Neutrophil (primary cell): Measurements from ENCODE around the gene APOLD1.
"Not testable (repeated sequence)": the region's sequence is repeated elsewhere in the genome, so short reads cannot be mapped to it uniquely, and the experiment has no call there.

ENCODE experiments used
- H3K27ac ChIP-seq: fragments of 200-600 bp; sonication (generic); 2 replicates; pipeline ENCODE4 v1.5.1; 2016; ENCODE audit warnings: mild to moderate bottlenecking, moderate library complexity
- H3K27me3 ChIP-seq: fragments of 200-600 bp; sonication (generic); 2 replicates; pipeline ENCODE4 v1.6.0; 2016; ENCODE audit warnings: mild to moderate bottlenecking
- H3K36me3 ChIP-seq: fragments of 200-600 bp; sonication (generic); 2 replicates; pipeline ENCODE4 v1.5.1; 2017
- H3K4me1 ChIP-seq, 2 experiments: fragments of 200-600 bp in 1 of 2; sonication (generic) in 1 of 2; 1 replicate in 1 of 2; 2 replicates in 1 of 2; pipeline versions ENCODE4 v1.5.1 to v1.6.1; 2013 to 2016; ENCODE audit warnings: low read depth in 1 of 2, low read length in 1 of 2, mild to moderate bottlenecking in 1 of 2, moderate library complexity in 1 of 2; ENCODE audit not compliant: control insufficient read depth in 1 of 2, insufficient read depth in 1 of 2
- H3K4me3 ChIP-seq, 2 experiments: fragments of 200-600 bp in 1 of 2; sonication (generic) in 1 of 2; 1 replicate in 1 of 2; 2 replicates in 1 of 2; pipeline ENCODE4 v1.5.1; 2013 to 2016; ENCODE audit warnings: low read depth in 1 of 2, low read length in 1 of 2, mild to moderate bottlenecking in 1 of 2, moderate library complexity in 1 of 2
- H3K9me3 ChIP-seq: fragments of 200-600 bp; sonication (generic); 2 replicates; pipeline ENCODE4 v1.5.1; 2016
- TF ChIP-seq, protein P1 (sequence below): fragments of 200-600 bp; sonication (generic); IDR thresholded peaks from 2 replicates; pipeline ENCODE4 v1.5.1; 2016; ENCODE audit warnings: antibody characterized with exemption

APOLD1 gene

DNA sequence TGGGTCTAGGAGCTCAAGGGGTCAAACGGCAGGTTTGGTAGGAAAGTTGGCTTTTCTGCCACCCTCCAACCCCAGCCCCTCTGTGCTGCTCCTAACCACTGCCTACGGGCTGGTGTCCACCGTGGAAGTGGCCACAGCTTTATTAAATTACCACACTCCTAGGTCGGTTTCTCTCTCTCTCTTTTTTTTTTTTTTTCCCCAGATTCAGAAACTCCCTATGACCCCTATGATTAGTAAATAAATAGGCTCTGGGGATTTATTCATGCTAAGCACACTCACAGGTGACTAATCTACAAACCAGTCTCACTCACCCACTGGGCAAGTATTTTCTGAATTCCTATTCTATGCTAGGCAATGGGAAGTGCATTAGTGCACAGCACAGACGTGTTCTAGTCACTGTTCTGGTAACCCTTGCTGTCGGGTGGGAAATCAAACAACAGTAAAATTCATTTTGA lies 19.0 kb downstream of the APOLD1 start:
- no peak overlapping the region for H3K4me3 ChIP-seq
- peaks cover 0 to 3% of the 10 kb centered on the region in 2 experiments for H3K4me1 ChIP-seq
- H3K9me3 ChIP-seq = no peaks in the 10 kb centered on the region
- no peaks in the 10 kb centered on the region for H3K36me3 ChIP-seq
- H3K27me3 ChIP-seq = no peaks in the 10 kb centered on the region
- TF ChIP-seq, protein P1, sequence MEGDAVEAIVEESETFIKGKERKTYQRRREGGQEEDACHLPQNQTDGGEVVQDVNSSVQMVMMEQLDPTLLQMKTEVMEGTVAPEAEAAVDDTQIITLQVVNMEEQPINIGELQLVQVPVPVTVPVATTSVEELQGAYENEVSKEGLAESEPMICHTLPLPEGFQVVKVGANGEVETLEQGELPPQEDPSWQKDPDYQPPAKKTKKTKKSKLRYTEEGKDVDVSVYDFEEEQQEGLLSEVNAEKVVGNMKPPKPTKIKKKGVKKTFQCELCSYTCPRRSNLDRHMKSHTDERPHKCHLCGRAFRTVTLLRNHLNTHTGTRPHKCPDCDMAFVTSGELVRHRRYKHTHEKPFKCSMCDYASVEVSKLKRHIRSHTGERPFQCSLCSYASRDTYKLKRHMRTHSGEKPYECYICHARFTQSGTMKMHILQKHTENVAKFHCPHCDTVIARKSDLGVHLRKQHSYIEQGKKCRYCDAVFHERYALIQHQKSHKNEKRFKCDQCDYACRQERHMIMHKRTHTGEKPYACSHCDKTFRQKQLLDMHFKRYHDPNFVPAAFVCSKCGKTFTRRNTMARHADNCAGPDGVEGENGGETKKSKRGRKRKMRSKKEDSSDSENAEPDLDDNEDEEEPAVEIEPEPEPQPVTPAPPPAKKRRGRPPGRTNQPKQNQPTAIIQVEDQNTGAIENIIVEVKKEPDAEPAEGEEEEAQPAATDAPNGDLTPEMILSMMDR = no peak
- no peak overlapping the region for H3K27ac ChIP-seq

DNA sequence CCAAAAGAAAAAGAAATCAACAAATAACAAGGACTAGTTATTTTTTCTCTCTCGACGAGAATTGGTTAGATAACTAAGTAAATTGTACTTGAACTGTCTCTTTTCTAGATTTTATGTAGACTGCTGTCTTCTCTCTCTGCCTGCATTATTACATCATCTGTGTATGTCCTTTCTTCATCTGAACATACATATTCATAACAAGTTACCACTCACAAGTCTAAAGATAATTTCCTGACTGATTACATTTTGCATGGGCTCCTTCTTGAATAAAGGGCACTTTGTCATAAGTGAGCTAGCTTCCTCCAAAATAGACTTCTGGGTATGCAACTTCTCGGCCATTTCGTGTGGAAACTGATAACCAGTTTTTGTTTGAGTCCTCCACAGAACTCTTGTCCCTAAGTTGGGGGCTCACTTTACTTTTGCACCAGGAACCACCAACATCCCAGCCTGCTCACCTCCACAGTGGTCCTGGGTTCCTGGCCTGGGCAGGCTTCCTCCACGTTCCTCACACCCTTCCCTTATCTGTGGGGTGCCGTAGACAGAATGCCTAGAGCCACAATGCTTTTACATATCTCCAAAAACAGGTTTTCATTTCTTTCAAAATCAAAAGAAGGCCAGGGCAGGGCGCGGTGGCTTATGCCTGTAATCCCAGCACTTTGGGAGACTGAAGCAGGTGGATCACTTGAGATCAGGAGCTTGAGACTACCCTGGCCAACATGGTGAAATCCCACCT lies 21.5 kb downstream of the APOLD1 start:
- Histone ChIP-seq H3K36me3 (no peaks in the 10 kb centered on the region), H3K9me3 (no peaks in the 10 kb centered on the region), H3K4me1 (peaks cover 0 to 3% of the 10 kb centered on the region in 2 experiments), H3K27me3 (no peaks in the 10 kb centered on the region), H3K4me3 (no peak overlapping the region), H3K27ac (no peak overlapping the region)
- TF ChIP-seq, protein P1 = no peak

DNA sequence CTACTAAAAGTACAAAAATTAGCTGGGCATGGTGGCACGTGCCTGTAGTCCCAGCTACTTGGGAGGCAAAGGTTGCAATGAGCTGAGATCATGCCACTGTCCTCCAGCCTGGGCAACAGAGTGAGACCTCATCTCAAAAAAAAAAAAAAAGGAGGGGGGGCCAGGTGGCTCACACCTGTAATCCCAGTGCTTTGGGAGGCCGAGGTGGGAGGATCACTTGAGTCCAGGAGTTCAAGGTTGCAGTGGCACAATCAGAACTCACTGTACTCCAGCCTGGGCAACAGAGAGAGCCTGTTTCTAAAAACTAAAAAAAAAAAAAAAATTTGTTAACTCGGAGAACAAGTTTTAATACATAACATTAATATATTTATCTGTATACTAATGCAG lies 22.1 kb downstream of the APOLD1 start:
- H3K36me3 ChIP-seq, H3K4me3 ChIP-seq, H3K27ac ChIP-seq, H3K9me3 ChIP-seq, H3K27me3 ChIP-seq, H3K4me1 ChIP-seq: not testable (repeated sequence)

DNA sequence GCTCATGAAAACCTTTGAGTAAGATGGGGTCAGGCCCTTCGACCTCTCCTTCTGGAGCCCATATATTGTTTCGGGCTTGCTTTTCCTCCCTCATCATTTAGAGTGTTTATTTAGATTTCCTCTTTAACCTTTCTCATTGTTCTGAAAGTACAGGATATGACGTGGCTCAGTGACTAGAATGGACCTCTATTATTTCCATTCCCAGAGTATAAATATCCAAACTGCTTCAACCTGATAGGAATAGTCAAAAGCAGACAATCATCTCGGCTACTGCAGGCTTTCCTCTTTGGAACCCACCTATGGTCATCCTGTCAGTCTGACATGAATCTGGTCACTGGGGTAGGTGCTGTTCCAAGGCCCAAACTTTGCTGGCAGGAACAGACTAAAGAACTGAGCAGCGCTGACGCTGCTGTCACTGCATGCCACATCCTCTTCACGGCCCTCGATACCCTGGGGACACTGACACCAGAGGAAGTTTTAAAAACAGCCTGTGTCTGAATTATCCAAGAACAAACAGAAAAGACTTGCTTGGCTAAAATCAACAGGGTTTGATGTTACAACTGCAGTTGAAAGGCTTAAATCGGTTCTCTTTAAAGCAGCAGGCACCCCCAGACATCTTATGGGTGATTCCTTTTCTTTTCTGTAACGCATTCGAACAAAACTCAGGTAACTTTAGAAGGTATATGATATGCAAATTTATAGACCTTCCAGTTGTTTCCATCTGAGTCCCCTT lies 22.7 kb downstream of the APOLD1 start:
- no peaks in the 10 kb centered on the region for H3K27me3 ChIP-seq
- H3K36me3 ChIP-seq = no peaks in the 10 kb centered on the region
- H3K4me1 ChIP-seq = peaks cover 3% of the 10 kb centered on the region in 2 experiments
- H3K4me3 ChIP-seq = no peak overlapping the region
- no peaks in the 10 kb centered on the region for H3K9me3 ChIP-seq
- TF ChIP-seq, protein P1 = no peak
- H3K27ac ChIP-seq = no peak overlapping the region

DNA sequence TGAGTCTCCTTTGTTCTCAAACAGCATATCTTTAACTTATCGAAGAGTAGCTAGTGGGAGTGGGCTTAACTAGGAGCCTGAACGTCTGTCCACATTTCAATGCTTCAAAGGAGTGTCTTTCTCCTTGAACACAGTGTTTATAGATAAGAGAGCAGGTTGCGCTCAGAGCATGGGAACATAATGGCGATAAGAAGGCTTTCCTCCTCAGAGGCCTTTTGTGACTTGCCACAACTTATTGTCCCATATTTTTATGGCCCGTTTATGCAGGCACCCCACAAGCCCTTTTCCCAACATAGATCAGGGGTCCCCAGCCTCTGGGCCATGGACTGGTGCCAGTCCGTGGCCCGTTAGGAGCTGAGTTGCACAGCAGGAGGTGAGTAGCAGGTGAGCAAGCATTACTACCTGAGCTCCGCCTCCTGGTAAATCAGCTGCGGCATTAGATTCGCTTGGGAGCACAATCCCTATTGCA lies 25.1 kb downstream of the APOLD1 start:
- TF ChIP-seq, protein P1 = no peak
- Histone ChIP-seq H3K9me3 (no peaks in the 10 kb centered on the region), H3K27me3 (no peaks in the 10 kb centered on the region), H3K4me1 (peaks cover 12% of the 10 kb centered on the region in 2 experiments), H3K4me3 (no peak overlapping the region), H3K36me3 (no peaks in the 10 kb centered on the region), H3K27ac (no peak overlapping the region)

DNA sequence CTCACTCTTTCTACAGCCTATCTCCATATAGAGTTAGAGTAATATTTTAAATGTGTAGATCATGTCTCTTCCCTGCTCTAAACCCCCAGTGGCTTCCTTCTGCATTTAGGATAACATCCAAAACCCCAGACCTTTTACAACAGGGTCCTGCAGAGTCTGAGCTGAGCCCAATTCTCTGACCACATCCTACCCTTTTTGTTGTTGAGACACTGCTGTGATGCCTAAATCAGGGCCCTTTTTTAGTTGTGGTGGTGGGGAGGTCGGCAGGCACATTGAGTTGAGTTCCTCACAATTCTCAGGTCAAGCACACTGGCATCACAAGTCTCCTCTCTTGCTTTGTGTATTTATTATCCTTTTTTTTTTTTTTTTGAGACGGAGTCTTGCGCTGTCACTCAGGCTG lies 25.9 kb downstream of the APOLD1 start:
- peaks cover 12% of the 10 kb centered on the region in 2 experiments for H3K4me1 ChIP-seq
- no peaks in the 10 kb centered on the region for H3K9me3 ChIP-seq
- no peak overlapping the region for H3K4me3 ChIP-seq
- TF ChIP-seq, protein P1 = no peak
- H3K36me3 ChIP-seq = no peaks in the 10 kb centered on the region
- no peak overlapping the region for H3K27ac ChIP-seq
- H3K27me3 ChIP-seq = no peaks in the 10 kb centered on the region
